GM21723 (cell line): Measurements from ENCODE around the gene GPR180.

Experiments used
- ATAC-seq: cut with Tn5 transposase; IDR thresholded peaks from one replicate; pipeline ENCODE4 v1.9.1; 2021; ENCODE audit warnings: mild to moderate bottlenecking, moderate library complexity; ENCODE audit not compliant: unreplicated experiment

The GPR180 gene

GRCh38 chr13:94640721-94641120 lies 39.1 kb downstream of the GPR180 start:
- no peak for ATAC-seq

DNA sequence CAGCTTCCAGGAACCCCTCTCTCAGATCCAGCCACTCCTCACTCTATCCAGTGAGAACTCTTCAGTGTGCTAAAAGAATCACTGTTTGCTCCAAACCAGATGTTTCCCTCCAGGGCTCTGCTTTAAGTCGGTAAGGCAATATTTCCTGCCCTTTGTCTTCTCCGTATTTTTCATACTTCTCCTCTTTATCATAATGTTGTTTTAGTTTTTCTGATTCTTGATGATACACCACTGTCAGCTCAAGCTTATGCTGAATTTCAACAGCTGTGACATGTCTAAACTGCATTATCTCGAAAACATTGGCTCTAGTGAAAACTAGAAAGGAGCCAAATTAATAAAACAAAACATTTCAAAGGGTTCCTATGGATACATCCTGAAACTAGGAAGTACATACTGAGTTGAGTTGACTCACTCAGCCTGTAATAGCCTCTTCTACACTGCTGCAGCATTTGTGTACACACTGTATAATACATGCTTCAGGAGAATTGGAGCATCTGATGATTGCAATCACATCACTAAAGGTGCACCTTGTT lies 39.8 kb downstream of the GPR180 start:
- ATAC-seq = no peak

DNA sequence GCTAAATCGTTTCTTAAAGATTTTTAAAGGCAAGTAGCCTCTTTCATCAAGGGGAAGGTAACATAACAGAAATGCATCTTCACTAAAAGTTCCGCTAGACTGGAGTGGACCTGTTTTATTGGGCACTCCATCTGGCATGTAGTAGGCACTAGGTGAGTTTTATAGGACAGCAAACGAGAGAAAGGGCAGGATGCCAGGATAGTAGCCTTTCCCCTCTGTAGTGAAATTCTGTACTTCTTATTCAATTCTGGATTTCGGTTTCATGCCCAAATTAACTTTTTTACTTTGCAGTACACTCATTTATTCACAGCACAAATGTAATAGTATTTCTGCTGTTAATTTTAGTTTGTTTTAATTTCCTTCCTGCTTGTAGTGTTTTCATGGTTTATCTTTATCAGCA lies 45.2 kb downstream of the GPR180 start:
- peak; percentile 75 for ATAC-seq

GRCh38 chr13:94656176-94656575 lies 54.5 kb downstream of the GPR180 start:
- no peak for ATAC-seq

DNA sequence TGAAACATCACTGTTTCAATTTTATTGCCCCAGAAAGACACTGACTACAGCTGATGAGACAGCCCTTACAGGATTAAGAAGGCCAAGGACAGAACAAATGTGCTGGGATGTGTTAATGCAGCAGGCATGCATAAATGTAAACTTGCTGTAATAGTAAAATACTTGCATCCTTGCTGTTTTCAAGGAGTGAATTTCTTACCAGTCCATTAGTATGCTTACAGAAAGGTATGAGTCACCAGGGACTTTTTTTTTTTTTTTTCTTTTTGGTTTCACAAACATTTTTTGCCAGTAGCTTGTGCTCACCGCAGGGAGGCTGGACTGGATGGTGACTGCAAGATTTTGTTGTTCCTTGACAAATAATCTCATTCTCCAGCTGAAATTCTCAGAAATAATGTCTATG lies 55.1 kb downstream of the GPR180 start:
- ATAC-seq = peak; percentile 96

- ATAC-seq = peak; percentile 39
Measured at GRCh38 chr13:94657167-94657566, 55.5 kb downstream of the GPR180 start.

- no peak for ATAC-seq
Measured at GRCh38 chr13:94658926-94659597, 57.4 kb downstream of the GPR180 start.

GRCh38 chr13:94659598-94659946 lies 57.9 kb downstream of the GPR180 start:
- ATAC-seq = no peak

DNA sequence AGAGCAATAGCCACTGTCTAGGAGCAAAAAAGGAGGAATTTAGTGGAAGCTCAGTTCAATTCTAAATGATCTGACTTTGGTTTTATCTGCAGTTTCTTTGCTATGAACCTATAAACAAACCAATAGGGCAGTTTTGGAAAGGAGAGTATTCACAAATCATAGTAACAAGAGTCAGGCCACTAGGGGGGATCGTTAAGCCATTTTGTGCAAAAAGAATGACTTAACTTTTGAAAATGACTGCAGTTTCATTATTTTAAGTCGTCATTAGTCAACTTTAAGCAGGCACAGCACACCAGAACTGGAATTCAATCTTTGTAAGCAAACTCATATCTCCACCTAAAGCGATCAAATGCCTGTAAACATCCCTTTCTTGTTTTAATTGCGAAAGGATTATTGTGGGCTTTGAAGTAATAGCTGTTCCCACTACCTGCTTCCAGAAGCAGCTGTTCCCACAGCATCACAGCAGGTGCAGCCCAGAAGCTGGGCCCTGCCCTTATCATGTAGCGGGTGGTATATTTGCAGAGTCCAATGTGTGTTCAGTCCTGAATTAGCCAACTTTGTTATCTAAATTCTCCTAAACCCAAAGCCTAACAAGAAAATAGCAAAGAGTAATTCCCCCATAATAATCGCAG lies 59.2 kb downstream of the GPR180 start:
- ATAC-seq = no peak

DNA sequence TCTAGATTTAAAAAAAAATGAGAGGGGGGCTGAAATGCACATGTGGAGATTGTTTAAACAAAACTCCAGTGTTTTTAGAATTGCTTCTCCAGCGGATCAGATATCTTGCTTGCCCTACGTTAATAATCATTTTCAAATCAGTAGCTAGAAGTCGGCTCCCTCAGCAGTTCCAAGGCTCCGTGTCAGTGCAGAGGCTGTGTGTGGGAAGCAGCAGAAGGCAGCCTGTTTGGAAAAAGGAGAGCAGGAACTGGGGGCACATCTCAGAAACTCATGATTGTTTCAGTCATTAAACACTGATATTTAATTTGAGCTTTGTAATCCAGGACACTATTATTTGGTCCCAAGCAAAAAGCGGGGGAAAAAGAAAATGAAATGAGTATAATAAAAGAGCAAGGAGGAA lies 59.7 kb downstream of the GPR180 start:
- ATAC-seq = no peak

DNA sequence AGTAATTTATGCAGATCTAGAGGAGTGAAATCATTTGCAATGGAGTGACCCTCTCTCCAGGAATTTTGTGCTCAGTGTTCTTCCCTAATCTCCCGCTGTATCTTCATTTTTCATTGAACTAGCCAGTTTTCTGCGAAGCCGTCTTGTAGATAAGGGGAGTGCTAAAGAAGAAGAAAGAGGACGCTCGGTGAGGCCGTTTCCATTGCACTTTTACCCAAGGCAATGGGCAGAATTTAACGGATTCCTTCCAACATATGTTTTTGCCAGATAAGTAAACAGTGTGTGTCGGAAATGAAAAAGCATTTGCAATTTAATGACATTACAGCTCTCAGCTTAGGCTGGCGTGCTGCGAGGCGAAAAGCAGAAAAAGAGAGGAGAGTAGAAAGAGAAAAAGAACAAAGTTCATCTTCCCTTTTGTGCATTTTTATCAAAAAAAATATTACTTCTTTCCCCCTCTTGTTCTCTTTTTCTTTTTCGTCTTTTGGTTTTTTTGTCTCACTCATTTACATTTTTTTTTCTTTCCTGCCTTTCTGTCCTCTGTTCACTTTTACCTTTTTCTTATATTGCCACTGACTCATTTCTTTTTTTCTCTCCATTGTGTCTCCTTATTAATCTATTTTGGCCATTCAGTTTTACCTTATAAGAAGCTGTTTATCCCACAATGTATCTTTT lies 60.8 kb downstream of the GPR180 start:
- ATAC-seq = no peak

- ATAC-seq = no peak
Measured at GRCh38 chr13:94664889-94665288, 63.2 kb downstream of the GPR180 start.

GRCh38 chr13:94666065-94666464 lies 64.4 kb downstream of the GPR180 start:
- no peak for ATAC-seq

- no peak for ATAC-seq
Measured at GRCh38 chr13:94667190-94667589, 65.5 kb downstream of the GPR180 start.

- no peak for ATAC-seq
Measured at GRCh38 chr13:94672400-94672799, 70.7 kb downstream of the GPR180 start.

DNA sequence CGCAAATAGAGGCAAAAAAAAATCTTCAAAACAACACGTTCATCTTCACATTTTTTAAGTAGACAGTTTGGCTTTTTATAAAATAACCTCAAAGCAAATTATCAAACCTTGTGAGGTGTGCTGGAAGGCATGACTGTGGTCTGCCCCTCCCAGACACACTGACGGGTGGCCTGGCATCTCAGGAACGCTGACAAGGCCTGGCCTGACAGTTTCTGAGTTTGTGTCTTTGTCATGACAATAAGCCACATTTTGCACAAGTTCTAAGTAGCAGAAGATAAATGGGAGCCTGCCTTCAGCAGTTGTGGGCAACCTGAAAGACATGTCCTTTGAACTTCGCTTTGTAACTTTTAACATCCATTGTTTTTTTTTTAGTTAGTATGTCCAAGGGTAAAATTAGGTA lies 72.2 kb downstream of the GPR180 start:
- ATAC-seq = no peak

- peak; percentile 72 for ATAC-seq
Measured at GRCh38 chr13:94674609-94675348, 73.1 kb downstream of the GPR180 start.

DNA sequence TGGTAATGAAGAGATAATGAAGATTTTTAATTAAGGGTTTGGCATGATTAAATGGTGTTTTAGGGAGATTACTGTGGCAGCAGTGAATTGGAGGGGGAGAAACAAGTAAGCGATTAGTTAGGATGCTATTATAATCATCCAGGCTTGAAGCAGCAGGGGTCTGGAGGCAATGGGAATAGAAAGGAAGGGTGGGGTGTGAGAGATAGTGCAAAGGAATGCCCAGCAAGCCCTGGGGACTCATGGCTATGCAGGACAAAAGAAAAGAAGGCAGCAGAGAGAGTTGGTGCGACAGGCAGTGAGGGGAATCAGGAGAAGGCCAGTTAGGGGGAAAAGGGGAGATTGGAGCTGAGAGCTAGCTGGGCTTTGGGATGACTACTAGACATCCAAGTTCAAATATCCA lies 76.1 kb downstream of the GPR180 start:
- ATAC-seq = no peak

- ATAC-seq = no peak
Measured at GRCh38 chr13:94678845-94679244, 77.2 kb downstream of the GPR180 start.

DNA sequence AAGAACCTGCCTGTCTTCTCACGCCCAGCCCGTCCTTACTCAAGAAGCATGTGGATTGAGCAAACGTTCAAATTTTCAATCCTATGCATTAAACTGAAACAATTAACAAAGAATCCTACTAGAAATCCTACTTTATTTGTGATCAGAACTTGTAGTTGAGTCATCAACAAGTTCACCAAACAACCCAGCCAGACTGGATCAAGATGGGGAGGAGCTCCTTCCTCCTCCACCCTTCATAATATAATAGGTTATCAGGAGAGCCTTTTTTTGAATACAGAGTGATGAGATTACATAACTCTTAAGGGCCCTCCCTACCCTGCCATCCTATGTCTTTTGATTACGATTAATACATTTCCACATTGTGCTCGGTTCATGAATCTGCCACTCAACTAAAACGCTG lies 78.0 kb downstream of the GPR180 start:
- no peak for ATAC-seq

GRCh38 chr13:94682229-94682628 lies 80.6 kb downstream of the GPR180 start:
- no peak for ATAC-seq
